GM21447 (cell line): ENCODE measurements around the gene METTL13.
A peak's percentile ranks its signal among the peaks of the same experiment; 100 is the strongest.

Experiments
- ATAC-seq: cut with Tn5 transposase; IDR thresholded peaks from one replicate; pipeline ENCODE4 v1.9.1; 2021; ENCODE audit not compliant: unreplicated experiment

The METTL13 gene, protein sequence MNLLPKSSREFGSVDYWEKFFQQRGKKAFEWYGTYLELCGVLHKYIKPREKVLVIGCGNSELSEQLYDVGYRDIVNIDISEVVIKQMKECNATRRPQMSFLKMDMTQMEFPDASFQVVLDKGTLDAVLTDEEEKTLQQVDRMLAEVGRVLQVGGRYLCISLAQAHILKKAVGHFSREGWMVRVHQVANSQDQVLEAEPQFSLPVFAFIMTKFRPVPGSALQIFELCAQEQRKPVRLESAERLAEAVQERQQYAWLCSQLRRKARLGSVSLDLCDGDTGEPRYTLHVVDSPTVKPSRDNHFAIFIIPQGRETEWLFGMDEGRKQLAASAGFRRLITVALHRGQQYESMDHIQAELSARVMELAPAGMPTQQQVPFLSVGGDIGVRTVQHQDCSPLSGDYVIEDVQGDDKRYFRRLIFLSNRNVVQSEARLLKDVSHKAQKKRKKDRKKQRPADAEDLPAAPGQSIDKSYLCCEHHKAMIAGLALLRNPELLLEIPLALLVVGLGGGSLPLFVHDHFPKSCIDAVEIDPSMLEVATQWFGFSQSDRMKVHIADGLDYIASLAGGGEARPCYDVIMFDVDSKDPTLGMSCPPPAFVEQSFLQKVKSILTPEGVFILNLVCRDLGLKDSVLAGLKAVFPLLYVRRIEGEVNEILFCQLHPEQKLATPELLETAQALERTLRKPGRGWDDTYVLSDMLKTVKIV

DNA sequence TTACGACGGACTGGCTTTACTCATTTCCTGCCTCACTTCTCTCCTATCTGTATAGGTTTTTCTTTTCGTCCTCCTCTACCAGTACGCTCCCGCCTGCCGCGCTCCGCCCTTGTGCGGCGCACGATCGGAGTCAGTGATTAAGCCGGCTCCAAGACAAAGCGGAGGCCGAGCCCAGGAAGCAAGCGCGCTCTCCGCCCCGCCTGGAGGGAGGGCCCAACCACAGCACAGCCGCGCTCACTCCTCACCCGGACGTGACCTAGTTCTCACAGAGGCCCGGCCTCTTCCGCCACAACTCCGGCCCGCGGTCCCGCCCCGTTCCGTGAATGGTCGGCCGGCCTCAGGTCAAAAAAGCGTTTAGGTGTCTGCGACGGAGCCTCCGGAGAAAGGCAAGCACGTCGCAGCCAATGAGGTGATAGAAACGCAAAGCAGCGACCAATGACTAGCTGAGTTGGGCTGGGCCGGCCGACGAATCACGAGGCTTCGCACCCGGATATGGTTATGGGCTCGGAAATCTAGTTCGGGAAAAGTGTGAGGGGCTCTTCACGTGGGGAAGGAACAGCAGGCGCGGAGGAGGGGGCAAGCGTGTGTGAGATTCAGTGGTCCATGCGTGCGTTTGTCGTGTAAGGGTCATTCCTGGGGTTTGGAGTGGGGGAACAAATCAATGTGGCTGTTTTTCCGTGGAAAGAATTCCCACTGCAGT, at the start of gene METTL13:
TSS of gene METTL13 (plus strand) at position 485 of the 700 bp plus-strand sequence. CDS start 308 bp downstream, outside the sequence.
- ATAC-seq, result peak; percentile 97

DNA sequence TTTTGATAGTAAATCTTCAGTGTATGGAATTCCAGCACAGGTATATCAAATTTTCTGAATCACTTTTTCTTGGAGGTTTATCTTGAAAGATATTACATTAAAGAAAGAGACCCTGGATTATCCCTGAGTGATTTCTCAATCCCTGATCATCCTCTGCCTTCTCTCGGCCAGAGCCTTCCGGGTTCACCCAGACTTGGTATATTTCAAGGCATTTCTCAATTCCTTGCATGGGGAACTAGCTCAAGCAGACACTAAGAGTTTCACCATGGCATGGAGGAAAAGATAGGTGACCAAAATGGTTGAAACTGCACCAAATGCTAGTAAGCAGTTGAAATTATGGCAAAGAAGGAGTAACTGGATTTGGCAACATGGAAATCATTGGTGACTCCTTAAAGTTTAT, 45.3 kb upstream of the METTL13 start:
- no peak for ATAC-seq

DNA sequence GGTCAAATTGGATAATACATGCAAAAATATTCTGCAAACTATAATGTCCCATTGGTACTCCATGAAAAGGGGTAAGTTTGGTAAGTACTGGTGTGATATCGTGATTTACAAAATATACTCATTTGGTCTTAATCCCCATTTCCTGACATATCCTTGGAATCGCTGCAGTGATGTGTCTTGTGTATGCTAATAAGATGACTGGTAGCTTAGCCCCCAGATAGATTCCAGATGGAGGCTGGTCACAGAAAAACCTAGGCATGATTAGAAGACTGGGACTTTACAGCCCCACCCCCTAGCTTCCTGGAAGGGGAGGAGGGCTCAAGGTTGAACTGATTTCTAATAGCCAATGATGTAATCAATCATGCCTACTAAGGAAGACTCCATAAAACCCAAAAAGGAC, 42.5 kb upstream of the METTL13 start:
- no peak for ATAC-seq

DNA sequence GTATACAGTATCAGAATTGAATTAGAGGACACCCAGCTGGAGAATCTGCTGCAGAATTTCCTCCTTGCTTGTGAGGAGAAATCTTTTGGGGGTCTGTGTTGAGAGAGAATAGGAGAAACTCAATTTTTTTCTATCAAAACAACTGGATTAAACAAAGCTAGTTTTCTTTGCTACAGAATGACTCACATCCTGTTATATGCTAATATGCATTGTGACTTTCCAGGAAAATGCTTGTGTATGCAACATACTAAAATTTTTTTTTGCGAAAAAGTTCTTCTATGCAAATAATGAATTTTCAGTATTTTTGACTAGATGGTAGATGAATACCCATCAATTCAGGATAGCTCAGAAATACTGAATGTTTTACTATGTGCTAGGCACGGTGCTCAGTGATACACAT, 41.8 kb upstream of the METTL13 start:
- no peak for ATAC-seq

DNA sequence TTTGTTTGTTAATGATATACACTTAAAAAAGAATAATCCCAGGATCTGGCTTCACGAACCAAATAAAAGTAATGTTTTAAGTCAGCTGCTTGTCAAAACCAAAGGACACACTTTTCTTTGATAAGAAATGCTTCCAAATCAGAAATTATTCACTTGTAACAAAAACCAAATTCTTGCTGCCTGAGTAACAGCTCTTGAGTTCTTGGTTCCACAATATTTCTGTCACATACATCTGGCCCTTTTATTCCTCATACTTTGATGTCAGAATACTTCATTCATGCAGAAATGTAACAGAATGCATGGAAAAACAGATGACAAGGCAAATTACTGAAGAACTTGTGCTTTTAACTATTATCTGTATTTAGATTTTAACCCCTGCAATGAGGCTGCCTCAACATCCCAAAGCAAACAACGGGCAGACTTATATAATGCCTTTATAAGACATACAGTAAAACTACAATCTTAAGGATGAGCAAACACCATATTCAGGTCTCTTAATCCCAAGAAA, 41.0 kb upstream of the METTL13 start:
- no peak for ATAC-seq

DNA sequence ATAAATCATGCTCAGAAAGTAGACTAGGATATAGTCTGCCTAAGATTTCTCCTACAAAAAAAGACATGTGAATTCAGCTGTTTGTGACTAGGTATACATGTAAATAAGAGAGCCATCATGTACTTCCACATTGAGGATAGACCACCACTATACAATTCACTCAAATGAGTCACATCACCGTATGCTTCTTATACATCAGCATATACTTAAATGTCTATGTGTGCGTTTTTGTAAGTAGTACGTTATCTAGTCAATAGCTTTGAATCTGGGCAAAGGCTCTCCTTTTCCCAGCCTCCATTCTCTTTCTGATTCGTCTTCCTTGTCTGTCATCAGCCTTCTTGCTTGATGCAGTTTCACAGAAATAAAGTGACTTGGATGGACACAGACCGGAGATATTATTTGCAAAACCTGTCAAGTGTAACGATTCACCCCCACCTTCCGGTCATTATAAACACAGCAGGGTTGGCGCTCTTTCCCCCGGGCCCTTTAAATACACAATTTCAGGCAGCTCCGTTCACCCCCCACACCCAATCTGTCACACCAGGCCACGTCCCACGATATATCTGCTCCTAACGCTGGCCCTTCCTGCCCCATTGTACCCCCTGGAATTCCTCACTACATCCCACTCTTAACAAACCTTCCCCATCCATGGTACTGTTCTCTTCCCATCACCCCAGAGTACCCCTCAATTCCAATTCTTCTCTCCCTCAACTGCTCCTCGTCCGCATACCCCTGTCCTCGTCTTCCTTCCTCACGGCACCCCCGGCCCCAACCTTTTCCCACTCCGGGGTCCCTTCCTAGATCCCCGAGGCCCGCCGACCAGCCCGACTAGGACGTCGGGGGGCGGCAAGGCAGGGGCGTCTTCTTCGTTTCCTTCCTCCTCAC, 40.2 kb upstream of the METTL13 start:
- ATAC-seq, result peak; percentile 45

DNA sequence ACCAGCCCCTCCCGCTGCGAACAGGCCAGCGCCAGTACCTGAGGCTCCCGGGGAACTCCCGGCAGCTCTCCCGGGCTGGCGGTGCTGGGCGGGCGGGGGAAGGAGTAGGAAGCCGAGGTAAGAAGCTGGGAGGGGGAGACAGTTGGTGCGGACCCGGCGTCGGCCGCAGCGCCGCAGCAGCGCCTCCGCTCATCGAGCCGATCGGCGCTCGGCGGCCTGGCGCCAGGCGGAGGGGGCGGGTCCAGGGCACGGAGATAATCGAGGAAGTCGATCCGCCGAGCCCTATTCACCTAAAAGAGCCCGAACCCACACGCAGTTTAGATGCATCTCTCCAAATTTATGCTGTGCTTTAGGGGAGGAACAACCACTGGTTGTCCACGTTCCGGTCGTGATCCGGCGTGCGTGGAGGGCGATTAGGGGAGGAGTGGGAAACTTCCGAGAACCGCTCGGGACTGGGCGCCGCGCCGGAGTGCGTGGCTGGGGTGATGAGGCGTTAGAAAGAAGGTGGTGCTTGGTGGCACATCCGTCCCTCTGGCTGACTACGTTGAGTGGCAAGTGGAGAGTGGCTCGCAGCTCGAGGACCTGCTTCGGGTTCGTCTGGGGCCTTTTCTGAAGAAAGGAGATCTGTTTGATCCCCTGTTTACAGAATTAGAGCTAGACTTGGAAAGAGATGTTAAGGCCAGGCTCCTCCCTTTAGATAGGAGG, 39.4 kb upstream of the METTL13 start, which contains the start of gene VAMP4:
TSS of gene VAMP4 (minus strand) at position 194 of the 705 bp plus-strand sequence. CDS start 3,651 bp downstream, outside the sequence.
- ATAC-seq, result peak; percentile 89

DNA sequence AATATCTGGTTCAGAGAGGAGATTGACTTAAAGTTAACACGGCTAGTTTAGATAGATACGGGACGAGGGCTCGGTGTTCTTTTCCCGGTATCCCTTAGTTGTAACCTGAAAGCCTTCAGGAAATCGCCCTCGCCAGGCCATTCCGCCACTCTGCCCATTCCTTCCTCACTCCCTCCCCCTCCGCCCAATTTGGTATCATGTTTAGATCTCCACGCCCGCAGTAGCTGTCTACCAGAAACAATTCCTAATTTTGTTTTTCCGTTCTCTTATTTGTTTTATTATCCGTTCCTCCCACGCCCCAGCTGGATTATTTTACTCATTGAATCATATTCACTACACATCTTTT, 38.9 kb upstream of the METTL13 start:
- peak; percentile 17 for ATAC-seq

DNA sequence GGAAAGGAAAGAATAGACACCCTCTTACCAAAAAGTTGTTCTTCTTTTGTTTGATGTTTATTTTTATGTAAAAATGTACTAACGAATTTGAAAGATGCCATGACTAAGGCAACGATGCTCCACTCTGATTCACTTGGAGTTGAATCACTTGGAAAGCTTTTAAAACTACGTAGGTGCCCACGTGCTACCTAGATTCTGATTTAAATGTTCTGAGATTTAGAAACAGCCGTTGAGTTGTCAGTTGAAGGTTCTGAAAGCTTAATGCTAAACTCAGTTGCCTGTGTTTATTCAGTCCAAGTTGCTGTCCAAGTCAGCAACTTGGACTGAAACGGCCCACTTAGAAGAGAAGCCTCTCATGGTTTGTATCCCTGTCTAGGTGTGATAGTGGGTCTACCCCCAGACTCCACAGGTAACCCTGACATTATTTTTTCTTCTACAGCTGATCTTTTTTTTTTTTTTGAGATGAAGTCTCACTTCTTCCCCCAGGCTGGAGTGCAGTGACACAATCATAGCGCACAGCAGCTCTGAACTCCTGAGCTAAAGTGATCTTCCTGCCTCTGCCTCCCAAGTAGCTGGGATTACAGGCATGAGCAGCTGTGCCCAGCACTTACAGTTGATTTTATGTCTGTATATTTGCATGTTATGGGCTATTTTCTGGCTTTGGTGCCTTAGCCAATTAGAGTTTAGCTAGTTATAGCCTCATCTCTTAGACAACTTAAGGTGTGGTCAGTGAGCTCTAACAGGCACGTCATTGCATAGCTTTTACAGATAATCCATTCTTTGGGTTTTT, 38.2 kb upstream of the METTL13 start:
- ATAC-seq, result no peak

DNA sequence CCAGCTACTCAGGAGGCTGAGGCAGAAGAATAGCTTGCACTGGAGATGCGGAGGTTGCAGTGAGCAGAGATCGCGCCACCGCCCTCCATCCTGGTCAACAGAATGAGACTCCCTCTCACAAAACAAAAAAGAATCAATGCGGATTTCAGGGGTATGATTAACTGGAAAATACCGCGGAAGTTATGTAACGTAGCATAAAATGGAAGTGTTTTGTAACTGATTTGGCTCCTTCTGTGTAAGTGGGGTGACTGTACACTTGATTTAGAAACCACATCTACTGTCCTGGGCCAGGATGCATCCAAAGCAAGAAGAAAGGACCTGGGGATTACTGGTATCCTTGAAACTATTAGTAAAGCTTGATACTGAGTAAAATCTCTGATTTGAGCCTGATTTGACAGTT, 36.5 kb upstream of the METTL13 start:
- ATAC-seq, result no peak

DNA sequence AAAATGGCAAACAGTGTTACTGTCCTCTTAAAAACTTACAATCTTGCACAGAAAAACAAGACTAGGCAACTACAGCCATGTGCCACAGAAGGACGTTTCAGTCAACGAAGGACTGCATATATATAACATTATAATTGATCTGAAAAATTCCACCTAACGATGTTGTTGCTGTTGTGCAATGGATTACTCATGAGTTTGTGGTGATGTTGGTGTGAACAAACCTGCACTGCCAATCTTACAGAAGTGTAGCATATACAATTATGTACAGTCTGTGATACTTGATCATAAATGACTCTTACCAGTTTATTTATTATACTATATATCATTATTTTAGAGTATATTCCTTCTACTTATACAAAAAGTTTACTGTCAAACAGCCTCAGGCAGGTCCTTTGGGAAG, 32.8 kb upstream of the METTL13 start:
- no peak for ATAC-seq

DNA sequence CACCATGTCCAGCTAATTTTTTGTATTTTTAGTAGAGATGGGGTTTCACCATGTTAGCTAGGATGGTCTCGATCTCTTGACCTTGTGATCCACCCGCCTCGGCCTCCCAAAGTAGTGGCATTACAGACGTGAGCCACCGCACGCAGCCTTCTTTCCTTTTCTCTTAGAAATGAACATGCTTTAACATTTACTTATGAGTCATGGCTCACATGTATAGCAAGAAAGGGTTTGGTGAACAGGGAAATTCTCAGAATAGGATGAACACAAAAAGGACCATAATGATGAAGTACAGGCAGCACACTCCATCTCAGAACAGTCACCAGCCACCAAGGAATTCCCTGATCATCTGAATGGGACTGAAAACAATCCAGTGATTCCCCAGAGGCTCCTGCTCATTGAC, 30.2 kb upstream of the METTL13 start:
- ATAC-seq, result no peak

DNA sequence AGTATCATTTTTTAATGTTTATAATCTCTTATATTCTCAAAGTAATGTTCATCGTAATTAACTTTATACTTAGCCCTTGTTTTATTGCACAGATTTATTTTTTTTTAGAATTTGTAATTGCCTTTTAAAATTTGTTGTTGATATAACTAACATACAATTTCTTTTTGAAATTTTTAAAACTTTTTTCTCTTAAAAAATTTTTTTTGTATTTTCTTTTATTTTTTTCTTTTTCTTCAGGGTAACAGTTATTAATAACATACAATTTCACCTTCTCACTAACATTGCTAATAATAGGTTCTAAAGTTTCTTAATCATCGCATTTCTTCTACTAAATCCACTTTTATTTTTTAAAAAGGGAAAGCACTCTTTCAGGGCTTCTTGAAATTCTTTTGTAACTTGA, 28.3 kb upstream of the METTL13 start:
- no peak for ATAC-seq

DNA sequence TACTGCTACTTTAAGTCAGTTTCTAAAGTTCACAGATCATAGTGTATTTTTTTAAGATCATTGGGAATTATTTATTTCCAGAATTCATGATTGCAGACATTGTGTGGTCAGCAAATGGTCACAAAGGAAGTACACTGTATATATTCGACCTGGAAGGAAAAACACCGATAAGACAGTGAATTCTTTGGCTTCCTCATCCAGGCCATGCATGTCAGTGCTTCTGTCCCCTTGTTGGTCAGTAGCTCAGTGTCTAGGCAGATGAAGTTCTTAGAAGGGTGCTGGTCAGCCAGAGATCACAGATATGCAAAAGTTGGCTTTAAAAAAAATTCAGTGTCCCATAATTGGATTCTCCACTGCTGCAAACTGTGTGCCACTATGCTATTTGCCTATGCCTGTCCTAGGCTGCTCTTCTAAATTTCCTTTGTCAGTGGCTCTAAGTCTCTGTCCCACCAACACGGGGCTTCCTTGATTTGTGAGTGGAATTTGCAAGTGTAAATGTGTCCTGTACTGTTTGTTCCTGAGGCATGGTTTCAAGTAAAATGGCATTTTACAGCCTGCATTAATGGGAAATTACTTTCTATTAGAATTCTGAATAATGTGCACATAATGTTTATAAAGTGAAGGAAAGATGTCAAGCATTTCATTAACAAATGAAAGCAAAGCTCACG, 27.6 kb upstream of the METTL13 start:
- ATAC-seq, result no peak

DNA sequence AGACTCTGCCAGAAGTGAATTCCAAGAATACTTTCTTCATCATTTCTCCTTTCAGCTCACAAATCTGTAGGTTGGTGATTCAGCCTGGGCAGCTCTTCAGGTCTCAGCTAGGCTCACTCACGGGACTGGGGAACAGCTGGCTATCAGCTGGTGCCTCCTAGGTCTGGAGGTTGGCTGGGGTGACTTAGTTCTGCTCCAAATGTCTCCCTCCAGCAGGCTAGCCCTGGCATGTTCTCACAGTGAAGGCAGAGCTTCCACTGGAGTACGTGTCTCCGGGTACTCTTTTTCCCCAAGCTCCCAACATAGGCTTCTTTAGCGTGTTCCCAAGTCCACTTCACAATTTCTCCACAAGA, 27.1 kb upstream of the METTL13 start:
- no peak for ATAC-seq

DNA sequence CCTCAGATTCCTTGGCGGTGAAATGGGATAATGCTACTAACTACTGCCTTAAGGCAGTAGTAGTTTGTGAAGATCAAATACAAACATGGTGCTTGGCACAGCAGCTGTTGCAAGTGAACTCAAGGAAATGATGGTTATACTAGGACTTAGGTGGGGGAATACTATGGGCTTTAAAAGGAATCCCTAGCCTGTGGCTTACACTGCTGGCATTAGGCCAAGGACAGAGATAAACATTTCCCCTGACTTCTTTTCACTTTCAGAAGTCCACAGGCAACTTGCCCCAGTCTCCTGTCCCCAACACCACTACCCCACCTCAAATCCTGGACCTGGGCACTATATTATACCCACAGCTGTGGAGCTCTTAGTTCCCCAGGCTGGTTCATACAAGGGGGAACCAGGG, 26.5 kb upstream of the METTL13 start:
- ATAC-seq, result no peak

DNA sequence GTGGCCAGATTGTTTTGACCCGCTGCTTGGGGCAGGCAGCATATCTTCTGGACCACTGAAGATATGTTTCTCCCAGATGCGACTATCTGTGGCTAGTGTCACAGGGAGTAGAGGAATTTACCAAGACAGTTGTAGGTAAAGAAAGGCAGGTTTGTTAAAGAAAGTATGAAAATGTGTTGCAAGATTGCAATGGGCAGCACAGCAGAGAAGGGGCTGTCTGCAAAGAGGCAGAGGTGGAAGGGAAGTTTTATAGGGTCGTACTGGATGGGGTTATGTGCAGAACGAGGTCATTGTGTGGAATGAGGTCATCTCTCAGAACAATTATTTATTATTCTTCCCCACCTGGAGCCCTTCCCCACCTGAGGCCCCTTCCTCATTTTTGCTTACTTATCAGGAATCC, 24.6 kb upstream of the METTL13 start:
- no peak for ATAC-seq

DNA sequence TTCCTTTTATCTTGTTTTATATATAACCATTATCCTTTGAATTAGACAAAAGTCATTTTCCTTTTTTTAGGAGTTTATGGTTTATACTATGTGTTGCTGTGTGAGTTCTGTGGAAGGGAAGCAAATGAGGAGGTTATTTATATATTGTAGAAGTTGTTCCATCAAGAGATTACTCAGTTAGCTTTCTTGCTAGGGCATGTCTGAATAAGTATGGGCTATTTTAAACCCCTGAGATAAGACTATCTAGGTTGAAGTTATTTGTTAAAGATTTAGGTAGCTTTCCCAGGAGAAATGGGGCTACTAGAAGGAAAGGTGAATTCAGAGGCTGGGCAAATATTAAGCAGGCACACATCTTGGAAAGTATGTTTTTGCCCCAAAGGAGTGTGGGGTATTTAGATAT, 23.4 kb upstream of the METTL13 start:
- ATAC-seq, result no peak

DNA sequence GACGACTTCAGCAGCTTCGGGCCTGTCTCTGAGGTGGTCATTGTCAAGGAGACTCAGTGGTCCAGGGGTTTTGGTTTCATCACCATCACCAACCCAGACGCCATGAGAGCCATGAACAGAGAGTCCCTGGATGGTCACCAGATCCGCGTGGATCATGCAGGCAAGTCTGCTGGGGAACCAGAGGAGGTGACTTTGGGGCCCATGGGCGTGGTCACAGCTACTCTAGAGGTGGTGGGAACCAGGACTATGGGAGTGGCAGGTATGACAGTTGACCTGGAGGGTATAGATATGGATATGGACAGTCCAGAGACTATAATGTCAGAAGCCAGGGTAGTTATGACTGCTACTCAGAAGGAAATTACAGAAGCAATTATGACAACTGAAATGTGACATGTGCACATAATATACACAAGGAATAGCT, 19.3 kb upstream of the METTL13 start:
- no peak for ATAC-seq
